Mesendoderm (in vitro differentiated cells): ENCODE data around the gene EFNB2.

Experiments
- DNase-seq: peaks from one replicate; pipeline ENCODE4 v3.0.0; 2013
- H2AK5ac ChIP-seq: 2 replicates; pipeline ENCODE4 v1.6.1; 2013; ENCODE audit warnings: low read length, inconsistent platforms
- H2BK120ac ChIP-seq: 2 replicates; pipeline ENCODE4 v1.6.1; 2013; ENCODE audit warnings: low read depth, mild to moderate bottlenecking, low read length, moderate library complexity, mixed read lengths
- H2BK15ac ChIP-seq: replicated peaks from 2 replicates; pipeline ENCODE4 v1.6.1; 2013; ENCODE audit warnings: low read depth, mild to moderate bottlenecking, moderate library complexity
- H2BK5ac ChIP-seq: 2 replicates; pipeline ENCODE4 v1.6.1; 2013; ENCODE audit warnings: low read length, inconsistent platforms
- H3K18ac ChIP-seq: 2 replicates; pipeline ENCODE4 v1.6.1; 2013; ENCODE audit warnings: mild to moderate bottlenecking, low read length, mixed read lengths
- H3K23ac ChIP-seq: one replicate; pipeline ENCODE4 v1.6.1; 2013; ENCODE audit warnings: low read length
- H3K27ac ChIP-seq: 2 replicates; pipeline ENCODE4 v1.5.1; 2013; ENCODE audit warnings: low read depth, mild to moderate bottlenecking, inconsistent platforms, low read length, moderate library complexity
- H3K27me3 ChIP-seq: 2 replicates; pipeline ENCODE4 v1.6.1; 2013; ENCODE audit warnings: low read length, control low read depth, mild to moderate bottlenecking, inconsistent platforms; ENCODE audit not compliant: insufficient read depth, poor library complexity
- H3K36me3 ChIP-seq: 2 replicates; pipeline ENCODE4 v1.6.1; 2013; ENCODE audit warnings: low read length, inconsistent platforms; ENCODE audit not compliant: control insufficient read depth, insufficient read depth
- H3K4ac ChIP-seq: one replicate; pipeline ENCODE4 v1.6.1; 2013; ENCODE audit warnings: low read depth, mild to moderate bottlenecking, low read length, moderate library complexity
- H3K4me1 ChIP-seq: 2 replicates; pipeline ENCODE4 v1.6.1; 2013; ENCODE audit warnings: low read depth, low read length, inconsistent platforms; ENCODE audit not compliant: control insufficient read depth
- H3K4me2 ChIP-seq: 2 replicates; pipeline ENCODE4 v1.6.1; 2013; ENCODE audit warnings: low read length
- H3K4me3 ChIP-seq: 2 replicates; pipeline ENCODE4 v1.5.1; 2013; ENCODE audit warnings: mild to moderate bottlenecking, low read length
- H3K56ac ChIP-seq: one replicate; pipeline ENCODE4 v1.6.1; 2013; ENCODE audit warnings: low read length
- H3K79me1 ChIP-seq: 2 replicates; pipeline ENCODE4 v1.6.1; 2013; ENCODE audit warnings: low read length, inconsistent platforms
- H3K79me2 ChIP-seq: 2 replicates; pipeline ENCODE4 v1.6.1; 2013; ENCODE audit warnings: mild to moderate bottlenecking, low read length; ENCODE audit not compliant: control insufficient read depth, insufficient read depth
- H3K9ac ChIP-seq: 2 replicates; pipeline ENCODE4 v1.6.1; 2013; ENCODE audit warnings: low read length, inconsistent platforms
- H4K5ac ChIP-seq: one replicate; pipeline ENCODE4 v1.6.1; 2013; ENCODE audit warnings: low read length
- H4K8ac ChIP-seq: one replicate; pipeline ENCODE4 v1.6.1; 2013; ENCODE audit warnings: low read depth, mild to moderate bottlenecking, control low read depth, low read length, moderate library complexity
- WGBS: extraction: QIAGEN DNeasy Blood & Tissue Kit; methylation state at CpG from one replicate; pipeline ENCODE4 v1.1.7; 2013; ENCODE audit warnings: low lambda C conversion rate, missing lambda C conversion rate; ENCODE audit not compliant: insufficient coverage; ENCODE audit errors: extremely low coverage; 5-methylcytosine and 5-hydroxymethylcytosine counted together

Gene EFNB2

GRCh38 chr13:106565127-106565775 is 29.8 kb upstream of the EFNB2 start:
- no peak overlapping the region for H2BK5ac ChIP-seq
- DNase-seq = no peak
- peaks cover 25% of the 10 kb centered on the region for H3K4me1 ChIP-seq
- H3K36me3 ChIP-seq = no peaks in the 10 kb centered on the region
- H3K4ac ChIP-seq = no peak overlapping the region
- no CpG with 5 or more reads among the region's 4 CpGs for WGBS
- no peak overlapping the region for H3K4me2 ChIP-seq
- no peak overlapping the region for H3K23ac ChIP-seq
- H3K9ac ChIP-seq = no peak overlapping the region
- H3K79me1 ChIP-seq = no peaks in the 10 kb centered on the region
- H3K79me2 ChIP-seq = peaks cover 72% of the 10 kb centered on the region
- H4K5ac ChIP-seq = no peak overlapping the region
- no peak overlapping the region for H2BK15ac ChIP-seq
- H2BK120ac ChIP-seq = no peak overlapping the region
- H3K18ac ChIP-seq = no peak overlapping the region
- no peak overlapping the region for H4K8ac ChIP-seq
- no peaks in the 10 kb centered on the region for H3K27me3 ChIP-seq
- H2AK5ac ChIP-seq = no peak overlapping the region
- H3K4me3 ChIP-seq = no peak overlapping the region
- no peak overlapping the region for H3K27ac ChIP-seq
- H3K56ac ChIP-seq = no peak overlapping the region

- no peaks in the 10 kb centered on the region for H3K79me1 ChIP-seq
- H2BK120ac ChIP-seq = no peak overlapping the region
- no peak overlapping the region for H2BK15ac ChIP-seq
- no peak overlapping the region for H3K9ac ChIP-seq
- no peaks in the 10 kb centered on the region for H3K27me3 ChIP-seq
- no peak overlapping the region for H4K8ac ChIP-seq
- no peak overlapping the region for H3K23ac ChIP-seq
- no peak overlapping the region for H4K5ac ChIP-seq
- no peak overlapping the region for H3K4me2 ChIP-seq
- peaks cover 2% of the 10 kb centered on the region for H3K36me3 ChIP-seq
- H3K56ac ChIP-seq = no peak overlapping the region
- H2AK5ac ChIP-seq = no peak overlapping the region
- peaks cover 20% of the 10 kb centered on the region for H3K4me1 ChIP-seq
- no peak overlapping the region for H3K4ac ChIP-seq
- no peak for DNase-seq
- H3K79me2 ChIP-seq = peaks cover 87% of the 10 kb centered on the region
- H2BK5ac ChIP-seq = no peak overlapping the region
- no peak overlapping the region for H3K4me3 ChIP-seq
- H3K27ac ChIP-seq = no peak overlapping the region
- H3K18ac ChIP-seq = no peak overlapping the region
- no CpG with 5 or more reads among the region's 1 CpG for WGBS
Measured at GRCh38 chr13:106562301-106562700, 26.8 kb upstream of the EFNB2 start.

GRCh38 chr13:106561551-106562170 is 26.2 kb upstream of the EFNB2 start:
- no peak overlapping the region for H2AK5ac ChIP-seq
- no peak overlapping the region for H3K4me3 ChIP-seq

GRCh38 chr13:106560821-106561220 is 25.4 kb upstream of the EFNB2 start:
- Histone ChIP-seq H4K8ac (no peak overlapping the region), H3K4ac (no peak overlapping the region), H2BK15ac (no peak overlapping the region), H4K5ac (no peak overlapping the region), H3K9ac (no peak overlapping the region), H3K79me1 (no peaks in the 10 kb centered on the region), H3K4me1 (peaks cover 16% of the 10 kb centered on the region), H3K4me2 (no peak overlapping the region), H3K36me3 (peaks cover 2% of the 10 kb centered on the region), H2AK5ac (no peak overlapping the region), H3K27me3 (no peaks in the 10 kb centered on the region), H3K56ac (no peak overlapping the region), H3K18ac (no peak overlapping the region), H3K4me3 (no peak overlapping the region), H3K79me2 (peaks cover 78% of the 10 kb centered on the region), H3K23ac (no peak overlapping the region), H3K27ac (no peak overlapping the region), H2BK120ac (no peak overlapping the region), H2BK5ac (no peak overlapping the region)
- peak; percentile 25 for DNase-seq
- WGBS = no CpG with 5 or more reads among the region's 1 CpG

More at GRCh38 chr13:106561551-106562170, 26.2 kb upstream of the EFNB2 start:
- H3K27ac ChIP-seq = no peak overlapping the region
- H3K56ac ChIP-seq = no peak overlapping the region
- no peaks in the 10 kb centered on the region for H3K79me1 ChIP-seq
- peak overlapping the region; percentile 68 for H3K18ac ChIP-seq
- H3K4ac ChIP-seq = no peak overlapping the region
- no peak overlapping the region for H4K8ac ChIP-seq
- no peak overlapping the region for H2BK120ac ChIP-seq
- H4K5ac ChIP-seq = no peak overlapping the region
- no peak overlapping the region for H3K4me2 ChIP-seq
- H3K36me3 ChIP-seq = peaks cover 2% of the 10 kb centered on the region
- H3K4me1 ChIP-seq = peaks cover 20% of the 10 kb centered on the region
- H3K9ac ChIP-seq = no peak overlapping the region
- H2BK5ac ChIP-seq = no peak overlapping the region
- H2BK15ac ChIP-seq = no peak overlapping the region
- no peak overlapping the region for H3K23ac ChIP-seq
- peaks cover 83% of the 10 kb centered on the region for H3K79me2 ChIP-seq
- WGBS = no CpG with 5 or more reads among the region's 6 CpGs
- peak; percentile 30 for DNase-seq
- no peaks in the 10 kb centered on the region for H3K27me3 ChIP-seq

- H3K27me3 ChIP-seq = no peaks in the 10 kb centered on the region
- H3K23ac ChIP-seq = no peak overlapping the region
- H3K56ac ChIP-seq = no peak overlapping the region
Measured at GRCh38 chr13:106558527-106558926, 23.1 kb upstream of the EFNB2 start.

More at GRCh38 chr13:106558527-106558926, 23.1 kb upstream of the EFNB2 start:
- Histone ChIP-seq H3K4me3 (no peak overlapping the region), H3K4me1 (peaks cover 9% of the 10 kb centered on the region), H4K8ac (no peak overlapping the region), H2BK5ac (no peak overlapping the region), H4K5ac (no peak overlapping the region), H3K36me3 (peaks cover 4% of the 10 kb centered on the region), H3K4ac (no peak overlapping the region), H2AK5ac (no peak overlapping the region), H2BK15ac (no peak overlapping the region), H3K79me1 (peaks cover 4% of the 10 kb centered on the region), H3K18ac (no peak overlapping the region), H3K79me2 (peaks cover 70% of the 10 kb centered on the region), H3K4me2 (no peak overlapping the region), H2BK120ac (no peak overlapping the region), H3K9ac (no peak overlapping the region), H3K27ac (no peak overlapping the region)
- DNase-seq = no peak
